ENCODE results near the gene PLAAT1. TPM values are rescaled to one million over a fixed set of nuclear protein-coding genes. Genes with fewer than 3 reads are reported as not detected.

Gene PLAAT1
- total RNA-seq, 1 donor from 2014 or later = 4.0 TPM

DNA sequence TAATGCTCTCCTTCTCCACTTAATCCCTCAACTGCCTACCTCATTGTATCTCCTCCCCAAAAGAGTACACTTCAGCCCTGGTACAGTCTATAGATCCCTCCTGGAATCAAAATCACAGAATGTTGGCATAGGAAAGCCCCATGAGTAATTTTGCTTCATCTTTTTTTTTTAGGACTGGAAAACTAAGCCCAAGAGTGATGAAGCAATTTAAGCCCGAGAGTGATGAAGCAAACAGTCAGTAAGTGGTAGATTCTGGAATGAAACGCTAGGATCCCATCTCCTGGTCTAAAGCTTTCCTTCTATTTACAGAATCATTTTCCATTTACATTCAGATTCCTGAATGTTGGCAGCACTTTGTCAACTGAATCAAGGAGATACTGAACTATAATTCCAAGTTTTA, 29.8 kb upstream of the PLAAT1 start:
- no peaks in the 10 kb centered on the region for H3K4me1 Mint-ChIP-seq
- H3K9me3 Mint-ChIP-seq = no peaks in the 10 kb centered on the region
- no peaks in the 10 kb centered on the region for H3K36me3 Mint-ChIP-seq (ENCODE audit: low read depth)
- TF ChIP-seq, protein P1, sequence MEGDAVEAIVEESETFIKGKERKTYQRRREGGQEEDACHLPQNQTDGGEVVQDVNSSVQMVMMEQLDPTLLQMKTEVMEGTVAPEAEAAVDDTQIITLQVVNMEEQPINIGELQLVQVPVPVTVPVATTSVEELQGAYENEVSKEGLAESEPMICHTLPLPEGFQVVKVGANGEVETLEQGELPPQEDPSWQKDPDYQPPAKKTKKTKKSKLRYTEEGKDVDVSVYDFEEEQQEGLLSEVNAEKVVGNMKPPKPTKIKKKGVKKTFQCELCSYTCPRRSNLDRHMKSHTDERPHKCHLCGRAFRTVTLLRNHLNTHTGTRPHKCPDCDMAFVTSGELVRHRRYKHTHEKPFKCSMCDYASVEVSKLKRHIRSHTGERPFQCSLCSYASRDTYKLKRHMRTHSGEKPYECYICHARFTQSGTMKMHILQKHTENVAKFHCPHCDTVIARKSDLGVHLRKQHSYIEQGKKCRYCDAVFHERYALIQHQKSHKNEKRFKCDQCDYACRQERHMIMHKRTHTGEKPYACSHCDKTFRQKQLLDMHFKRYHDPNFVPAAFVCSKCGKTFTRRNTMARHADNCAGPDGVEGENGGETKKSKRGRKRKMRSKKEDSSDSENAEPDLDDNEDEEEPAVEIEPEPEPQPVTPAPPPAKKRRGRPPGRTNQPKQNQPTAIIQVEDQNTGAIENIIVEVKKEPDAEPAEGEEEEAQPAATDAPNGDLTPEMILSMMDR (conservative IDR thresholded peaks at IDR 0.05) = no peak
- peaks cover 6% of the 10 kb centered on the region for H3K27me3 Mint-ChIP-seq (ENCODE audit: low read depth)
- no peak for DNase-seq (ENCODE audit: low read depth, low spot score)
- H3K4me3 Mint-ChIP-seq = no peak overlapping the region
- no peak overlapping the region for H3K27ac Mint-ChIP-seq (ENCODE audit: unreplicated experiment)

GRCh38 chr3:193211984-193212383, 29.0 kb upstream of the PLAAT1 start:
- TF ChIP-seq, protein P1 (conservative IDR thresholded peaks at IDR 0.05) = no peak
- Mint-ChIP-seq H3K4me3 (no peak overlapping the region), H3K9me3 (no peaks in the 10 kb centered on the region), H3K36me3 (ENCODE audit: low read depth) (no peaks in the 10 kb centered on the region), H3K4me1 (no peaks in the 10 kb centered on the region), H3K27me3 (ENCODE audit: low read depth) (peaks cover 6% of the 10 kb centered on the region), H3K27ac (ENCODE audit: unreplicated experiment) (no peak overlapping the region)
- no peak for DNase-seq (ENCODE audit: low read depth, low spot score)

GRCh38 chr3:193212844-193213243, 28.2 kb upstream of the PLAAT1 start:
- no peak for DNase-seq (ENCODE audit: low read depth, low spot score)
- H3K27ac Mint-ChIP-seq (ENCODE audit: unreplicated experiment) = no peak overlapping the region

GRCh38 chr3:193214445-193214844, 26.6 kb upstream of the PLAAT1 start:
- Mint-ChIP-seq H3K4me1 (no peaks in the 10 kb centered on the region), H3K36me3 (ENCODE audit: low read depth) (no peaks in the 10 kb centered on the region), H3K27me3 (ENCODE audit: low read depth) (peaks cover 14% of the 10 kb centered on the region), H3K4me3 (no peak overlapping the region), H3K9me3 (no peaks in the 10 kb centered on the region), H3K27ac (ENCODE audit: unreplicated experiment) (no peak overlapping the region)
- no peak for DNase-seq (ENCODE audit: low read depth, low spot score)
- TF ChIP-seq, protein P1 (conservative IDR thresholded peaks at IDR 0.05) = no peak

More at GRCh38 chr3:193212844-193213243, 28.2 kb upstream of the PLAAT1 start:
- Mint-ChIP-seq H3K36me3 (ENCODE audit: low read depth) (no peaks in the 10 kb centered on the region), H3K4me1 (no peaks in the 10 kb centered on the region), H3K4me3 (no peak overlapping the region), H3K27me3 (ENCODE audit: low read depth) (peaks cover 6% of the 10 kb centered on the region), H3K9me3 (no peaks in the 10 kb centered on the region)
- TF ChIP-seq, protein P1 (conservative IDR thresholded peaks at IDR 0.05) = no peak

DNA sequence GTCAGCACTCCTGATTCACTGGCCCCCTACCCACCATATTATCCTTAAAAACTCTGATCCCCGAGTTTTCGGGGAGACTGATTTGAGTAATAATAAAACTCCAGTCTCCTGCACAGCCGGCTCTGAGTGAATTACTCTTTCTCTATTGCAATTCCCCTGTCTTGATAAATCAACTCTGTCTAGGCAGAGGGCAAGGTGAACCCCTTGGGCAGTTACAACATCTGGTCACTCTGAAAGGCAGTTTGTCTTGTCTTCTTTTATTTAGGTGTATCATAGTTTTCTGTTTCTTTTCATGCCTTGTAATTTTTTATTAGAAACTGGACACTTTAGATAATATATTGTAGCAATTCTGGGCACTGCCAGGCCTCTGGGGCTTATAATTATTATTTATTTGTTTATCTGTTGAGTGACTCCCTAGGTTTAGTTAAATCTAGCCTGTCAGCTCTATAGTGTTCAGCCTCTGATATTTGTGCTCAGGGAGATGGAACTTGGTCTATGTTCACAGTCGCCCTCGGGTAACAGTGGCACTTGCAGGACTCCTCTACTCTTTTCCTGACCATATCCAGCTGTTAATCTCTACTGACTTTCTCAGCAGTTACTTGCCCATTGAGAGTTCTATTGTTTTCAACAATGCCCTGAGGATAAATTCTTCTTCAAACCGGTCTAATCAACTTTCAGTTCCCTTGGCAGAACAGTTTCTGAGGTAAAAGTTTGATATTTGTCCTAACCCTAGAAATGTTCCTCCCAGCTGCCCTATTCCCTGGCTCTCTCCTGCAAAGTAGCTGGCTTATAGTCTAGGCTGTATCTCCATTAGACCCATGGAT, 15.5 kb upstream of the PLAAT1 start:
- Mint-ChIP-seq H3K4me1 (peaks cover 18% of the 10 kb centered on the region), H3K27me3 (ENCODE audit: low read depth) (no peaks in the 10 kb centered on the region), H3K27ac (ENCODE audit: unreplicated experiment) (no peak overlapping the region), H3K9me3 (no peaks in the 10 kb centered on the region), H3K4me3 (no peak overlapping the region), H3K36me3 (ENCODE audit: low read depth) (no peaks in the 10 kb centered on the region)
- DNase-seq (ENCODE audit: low read depth, low spot score) = no peak
- TF ChIP-seq, protein P1 (conservative IDR thresholded peaks at IDR 0.05) = no peak
